HG02610 (cell line): ENCODE data around the gene IL21R.
"Not testable (repeated sequence)": the region's sequence is repeated elsewhere in the genome, so short reads cannot be mapped to it uniquely, and the experiment has no call there.

Source experiments
- ATAC-seq: cut with Tn5 transposase; IDR thresholded peaks from one replicate; pipeline ENCODE4 v1.9.1; 2021; ENCODE audit warnings: mild to moderate bottlenecking, moderate library complexity; ENCODE audit not compliant: unreplicated experiment

The IL21R gene

GRCh38 chr16:27400751-27401620, 988 bp upstream of the IL21R start:
- ATAC-seq: no peak

- no peak for ATAC-seq
Observed at GRCh38 chr16:27402569-27402963, 592 bp downstream of the IL21R start.

GRCh38 chr16:27402964-27403600, 1.1 kb downstream of the IL21R start:
- no peak for ATAC-seq

- ATAC-seq: no peak
Observed at GRCh38 chr16:27403601-27403992, 1.6 kb downstream of the IL21R start.

GRCh38 chr16:27404163-27404823, 2.3 kb downstream of the IL21R start:
- no peak for ATAC-seq

- peak; percentile 23 for ATAC-seq
Observed at GRCh38 chr16:27405546-27406451, 3.8 kb downstream of the IL21R start.

GRCh38 chr16:27406511-27407128, 4.6 kb downstream of the IL21R start:
- no peak for ATAC-seq

- ATAC-seq: no peak
Observed at GRCh38 chr16:27407133-27407532, 5.2 kb downstream of the IL21R start.

- ATAC-seq: no peak
Observed at GRCh38 chr16:27408012-27408601, 6.1 kb downstream of the IL21R start.

GRCh38 chr16:27408602-27409031, 6.6 kb downstream of the IL21R start:
- peak; percentile 36 for ATAC-seq

GRCh38 chr16:27409958-27410357, 8.0 kb downstream of the IL21R start:
- ATAC-seq: not testable (repeated sequence)

- ATAC-seq: no peak
Observed at GRCh38 chr16:27410761-27411160, 8.8 kb downstream of the IL21R start.

GRCh38 chr16:27413956-27414355, 12.0 kb downstream of the IL21R start:
- ATAC-seq: no peak

- no peak for ATAC-seq
Observed at GRCh38 chr16:27414788-27415431, 12.9 kb downstream of the IL21R start.

- no peak for ATAC-seq
Observed at GRCh38 chr16:27417047-27417671, 15.2 kb downstream of the IL21R start.

GRCh38 chr16:27421961-27422740, 20.2 kb downstream of the IL21R start:
- no peak for ATAC-seq

GRCh38 chr16:27424772-27425498, 23.0 kb downstream of the IL21R start:
- ATAC-seq: no peak
